ENCODE measurements around the gene ZNF74.
"Not testable (repeated sequence)": the region's sequence is repeated elsewhere in the genome, so short reads cannot be mapped to it uniquely, and the experiment has no call there.

ZNF74 gene

GRCh38 chr22:20401376-20402014 lies 7.5 kb downstream of the ZNF74 start:
- DNase-seq = no peak

GRCh38 chr22:20402960-20403778 lies 9.2 kb downstream of the ZNF74 start:
- DNase-seq = no peak

- DNase-seq = no peak
Measured at GRCh38 chr22:20403779-20404140, 9.8 kb downstream of the ZNF74 start.

GRCh38 chr22:20404881-20405280 lies 10.9 kb downstream of the ZNF74 start:
- no peak for DNase-seq

- DNase-seq = no peak
Measured at GRCh38 chr22:20405291-20405930, 11.5 kb downstream of the ZNF74 start.

GRCh38 chr22:20405931-20406685 lies 12.2 kb downstream of the ZNF74 start:
- no peak for DNase-seq

GRCh38 chr22:20406686-20407408 lies 12.9 kb downstream of the ZNF74 start:
- DNase-seq = no peak

GRCh38 chr22:20407829-20408228 lies 13.9 kb downstream of the ZNF74 start:
- no peak for DNase-seq

- peak; percentile 31 for DNase-seq
Measured at GRCh38 chr22:20408891-20409290, 14.9 kb downstream of the ZNF74 start.

GRCh38 chr22:20409385-20409784 lies 15.4 kb downstream of the ZNF74 start:
- DNase-seq = not testable (repeated sequence)

GRCh38 chr22:20412474-20413216 lies 18.7 kb downstream of the ZNF74 start:
- peak; percentile 39 for DNase-seq

- DNase-seq = peak; percentile 9
Measured at GRCh38 chr22:20413217-20414058, 19.5 kb downstream of the ZNF74 start.

GRCh38 chr22:20414059-20414440 lies 20.1 kb downstream of the ZNF74 start:
- no peak for DNase-seq

GRCh38 chr22:20414450-20414849 lies 20.5 kb downstream of the ZNF74 start:
- DNase-seq = no peak

GRCh38 chr22:20415241-20415640 lies 21.3 kb downstream of the ZNF74 start:
- DNase-seq = not testable (repeated sequence)

- DNase-seq = not testable (repeated sequence)
Measured at GRCh38 chr22:20415699-20416098, 21.7 kb downstream of the ZNF74 start.

- DNase-seq = peak; percentile 91
Measured at GRCh38 chr22:20418211-20418788, 24.3 kb downstream of the ZNF74 start.

GRCh38 chr22:20419664-20419951 lies 25.7 kb downstream of the ZNF74 start:
- no peak for DNase-seq

- peak; percentile 8 for DNase-seq
Measured at GRCh38 chr22:20420157-20420842, 26.3 kb downstream of the ZNF74 start.

GRCh38 chr22:20421507-20421874 lies 27.5 kb downstream of the ZNF74 start:
- peak; percentile 42 for DNase-seq
